ENCODE data around the gene SIPA1. TPM values are rescaled to one million over a fixed set of nuclear protein-coding genes. Genes with fewer than 3 reads are reported as not detected.

Gene SIPA1
- total and polyA plus RNA-seq, 2 of the 13 experiments (the other 11 are each of a cell fraction or from before 2014, with no cell fraction given), result 5.8 to 7.7 TPM

GRCh38 chr11:65619281-65619928, 18.5 kb upstream of the SIPA1 start (continued):
- no peak for TF ChIP-seq SALL1 (CRISPR knock-in tag; IDR thresholded peaks at IDR 0.05)
- TF ChIP-seq MEIS1 (CRISPR knock-in tag; IDR thresholded peaks at IDR 0.05; ENCODE audit: borderline replicate concordance), result no peak

GRCh38 chr11:65620666-65621065, 17.2 kb upstream of the SIPA1 start:
- no peak overlapping the region for H2AFZ ChIP-seq (ENCODE audit: low read length)
- ATAC-seq (no peak), DNase-seq (ENCODE audit: low spot score) (no peak), FAIRE-seq (no peak)
- BruUV-seq (replicated peaks), result no TSS peak
- H3K9me3 ChIP-seq (ENCODE audit: low read length), result no peaks in the 10 kb centered on the region
- 0 out of 2 replicates have a peak, but pooled peaks cover 3% of the 10 kb centered on the region for H4K20me1 ChIP-seq (ENCODE audit: insufficient read depth, low read length)
- peaks cover 17% of the 10 kb centered on the region for H3K79me2 ChIP-seq (ENCODE audit: insufficient read depth, low read length)
- peaks cover 20% of the 10 kb centered on the region for H3K4me1 ChIP-seq (ENCODE audit: insufficient read depth, low read length)
- peaks cover 25 to 64% of the 10 kb centered on the region in 2 experiments; a peak in 4 of 5 replicates for H3K36me3 ChIP-seq (replicated peaks in 1 of 2; ENCODE audit: control insufficient read depth in 1 of 2, insufficient read depth in 2 of 2, low read length in 2 of 2)
- no peak overlapping the region for H3K4me3 ChIP-seq (replicated peaks in 1 of 3; ENCODE audit: insufficient read depth in 1 of 3, low read depth in 2 of 3, low read length in 3 of 3)
- no peaks in the 10 kb centered on the region; a peak in 1 of 5 replicates for H3K27me3 ChIP-seq (ENCODE audit: control insufficient read depth in 1 of 2, insufficient read depth in 2 of 2, low read length in 2 of 2)
- no peak overlapping the region for H3K27ac ChIP-seq (ENCODE audit: extremely low read length, insufficient read depth, low read length)
- TF ChIP-seq EEA1 (CRISPR knock-in tag; IDR thresholded peaks at IDR 0.05; ENCODE audit: borderline replicate concordance), result no peak
- no peak for TF ChIP-seq SRSF4 (IDR thresholded peaks at IDR 0.05; ENCODE audit: low read depth, low read length, poor library complexity, severe bottlenecking)
- peak; percentile 68 for TF ChIP-seq RBFOX2 (IDR thresholded peaks at IDR 0.05; ENCODE audit: low read depth, low read length)
- TF ChIP-seq CENPBD1 (CRISPR knock-in tag; IDR thresholded peaks at IDR 0.05; ENCODE audit: borderline replicate concordance, low read depth), result no peak
- 0 out of 2 replicates have a peak, but pooled peaks have one; percentile 19 for TF ChIP-seq SP2 (CRISPR knock-in tag; IDR thresholded peaks at IDR 0.05)
- TF ChIP-seq TP53 (CRISPR knock-in tag; conservative IDR thresholded peaks at IDR 0.05), result no peak
- TF ChIP-seq AGO2 (optimal IDR thresholded peaks at IDR 0.05; ENCODE audit: low read depth, low read length), result peak; percentile 92
- no peak for TF ChIP-seq ZNF615 (CRISPR knock-in tag; IDR thresholded peaks at IDR 0.05; ENCODE audit: borderline replicate concordance)
- no peak for TF ChIP-seq ZMYM4 (CRISPR knock-in tag; IDR thresholded peaks at IDR 0.05)
- TF ChIP-seq ZC3H13 (CRISPR knock-in tag; IDR thresholded peaks at IDR 0.05), result 0 out of 2 replicates have a peak, but pooled peaks have one; percentile 9
- no peak for TF ChIP-seq PHF21A (CRISPR knock-in tag; IDR thresholded peaks at IDR 0.05)
- in situ Hi-C loops (cut with HindIII; ENCODE audit: extremely low pct_ligation_motif_present, low pct_unique_long_range_greater_than_20kb), result no loop called here
- POLR2A ChIA-PET, result interaction anchor here (1.5 to 2.0 kb wide), 2 partner anchors 13 to 17 kb away, joined by 3 to 12 read pairs; partner anchors contain the start of gene SIPA1
- no peak overlapping the region for H3K9ac ChIP-seq (ENCODE audit: insufficient read depth, low read depth, low read length)
- CTCF ChIA-PET (ENCODE audit: low intra/inter-chr PET ratio, low total read pairs), result no interaction called here
- no peak overlapping the region for H3K4me2 ChIP-seq (ENCODE audit: low read depth, low read length)
- intact Hi-C loops (cut with micrococcal nuclease; ENCODE audit: unreplicated experiment), result no loop called here
- WGBS (ENCODE audit: low lambda C conversion rate), result 98% methylated on average over 7 of the region's 19 CpGs
